GM13976 (cell line): ENCODE results near the gene INSIG1.

Source experiments
- DNase-seq: peaks from one replicate; pipeline ENCODE4 v3.0.0; 2012; ENCODE audit warnings: low spot score
- in situ Hi-C: fragments of 300-500 bp; cut with MboI; formaldehyde crosslinking; loops from one replicate; pipeline ENCODE4 v1.12.0; 2022; ENCODE audit warnings: low sequenced_read_pairs, mixed read lengths, inconsistent platforms; ENCODE audit not compliant: unreplicated experiment
- TF ChIP-seq, protein P1 (sequence below): IDR thresholded peaks from 2 replicates; pipeline ENCODE4 v1.5.1; 2012; ENCODE audit warnings: borderline replicate concordance, mild to moderate bottlenecking; ENCODE audit not compliant: insufficient read depth; ENCODE audit errors: extremely low read depth, missing control alignments, control extremely low read depth

The INSIG1 gene

DNA sequence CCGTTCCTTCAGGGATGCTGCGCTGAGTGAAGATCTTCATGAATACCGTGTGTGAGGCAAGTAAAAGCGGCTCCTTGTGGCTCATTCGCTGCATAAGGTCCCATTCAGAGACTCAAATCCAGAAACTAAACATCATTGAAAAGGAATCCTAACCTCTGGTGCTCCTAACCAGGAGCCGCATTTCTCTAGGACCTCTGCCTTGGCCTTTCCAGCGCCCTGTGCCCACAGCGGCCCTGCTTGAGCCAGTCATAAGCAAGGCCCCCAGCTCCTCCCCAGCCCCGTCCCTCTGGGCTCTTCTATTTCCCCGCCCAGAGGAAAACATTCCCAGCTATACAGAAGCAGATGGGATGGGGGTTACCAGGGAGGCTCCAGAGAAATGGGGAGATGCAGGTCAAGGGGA is 42.6 kb upstream of the INSIG1 start:
- TF ChIP-seq, protein P1, sequence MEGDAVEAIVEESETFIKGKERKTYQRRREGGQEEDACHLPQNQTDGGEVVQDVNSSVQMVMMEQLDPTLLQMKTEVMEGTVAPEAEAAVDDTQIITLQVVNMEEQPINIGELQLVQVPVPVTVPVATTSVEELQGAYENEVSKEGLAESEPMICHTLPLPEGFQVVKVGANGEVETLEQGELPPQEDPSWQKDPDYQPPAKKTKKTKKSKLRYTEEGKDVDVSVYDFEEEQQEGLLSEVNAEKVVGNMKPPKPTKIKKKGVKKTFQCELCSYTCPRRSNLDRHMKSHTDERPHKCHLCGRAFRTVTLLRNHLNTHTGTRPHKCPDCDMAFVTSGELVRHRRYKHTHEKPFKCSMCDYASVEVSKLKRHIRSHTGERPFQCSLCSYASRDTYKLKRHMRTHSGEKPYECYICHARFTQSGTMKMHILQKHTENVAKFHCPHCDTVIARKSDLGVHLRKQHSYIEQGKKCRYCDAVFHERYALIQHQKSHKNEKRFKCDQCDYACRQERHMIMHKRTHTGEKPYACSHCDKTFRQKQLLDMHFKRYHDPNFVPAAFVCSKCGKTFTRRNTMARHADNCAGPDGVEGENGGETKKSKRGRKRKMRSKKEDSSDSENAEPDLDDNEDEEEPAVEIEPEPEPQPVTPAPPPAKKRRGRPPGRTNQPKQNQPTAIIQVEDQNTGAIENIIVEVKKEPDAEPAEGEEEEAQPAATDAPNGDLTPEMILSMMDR, result no peak
- DNase-seq, result no peak
- in situ Hi-C loops, result no loop called here

DNA sequence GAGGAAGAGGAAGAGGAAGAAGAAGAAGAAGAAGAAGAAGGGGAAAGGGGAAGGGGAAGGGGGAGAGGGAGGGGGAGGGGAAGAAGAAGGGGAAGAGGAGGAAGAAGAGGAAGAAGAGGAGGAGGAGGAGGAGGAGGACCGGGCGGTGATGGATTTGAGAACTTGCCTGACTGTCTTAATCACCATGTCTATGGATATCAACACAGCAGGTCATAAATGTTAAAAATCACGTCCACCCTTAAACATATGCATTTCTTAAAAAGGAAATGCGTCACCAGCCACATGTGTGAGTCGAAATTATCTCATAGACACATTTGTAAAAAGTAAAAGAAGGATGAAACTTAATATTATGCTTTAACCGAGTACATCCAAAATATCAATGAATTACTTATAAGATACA is 42.1 kb upstream of the INSIG1 start:
- DNase-seq, result no peak
- in situ Hi-C loops, result no loop called here

DNA sequence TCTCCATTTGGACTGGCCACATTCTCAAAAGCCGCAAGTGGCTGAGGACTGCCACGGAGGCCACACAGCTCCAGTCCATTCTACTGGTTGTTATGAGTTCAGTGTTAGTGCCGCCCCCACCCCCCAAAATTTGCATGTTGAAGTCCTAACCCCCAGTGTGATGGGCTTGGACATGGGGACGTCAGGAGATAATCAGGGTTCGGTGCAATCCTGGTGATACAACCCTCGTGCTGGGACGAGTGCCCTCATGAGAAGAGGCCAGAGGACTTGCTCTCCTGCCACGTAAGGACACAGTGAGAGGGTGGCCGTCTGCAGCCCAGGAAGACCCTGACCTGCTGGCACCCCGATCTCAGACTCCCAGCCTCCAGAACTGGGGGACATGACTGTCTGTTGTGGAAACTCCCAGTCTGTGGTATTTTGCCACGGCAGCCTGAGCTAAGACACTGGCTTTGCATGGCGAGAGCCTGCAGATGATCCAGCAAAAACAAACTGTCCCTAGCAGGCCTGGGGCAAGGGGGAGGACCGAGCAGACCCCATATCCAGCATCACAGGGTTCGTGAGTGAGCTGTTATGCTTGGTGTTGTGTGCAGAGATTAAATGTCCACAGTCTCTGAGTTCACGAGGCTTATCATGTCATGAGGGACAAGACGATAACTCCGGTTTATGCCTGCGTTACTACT is 41.5 kb upstream of the INSIG1 start:
- TF ChIP-seq, protein P1, result no peak
- in situ Hi-C loops, result no loop called here
- DNase-seq, result no peak

More for the DNA sequence above, 42.1 kb upstream of the INSIG1 start:
- TF ChIP-seq, protein P1, result no peak

DNA sequence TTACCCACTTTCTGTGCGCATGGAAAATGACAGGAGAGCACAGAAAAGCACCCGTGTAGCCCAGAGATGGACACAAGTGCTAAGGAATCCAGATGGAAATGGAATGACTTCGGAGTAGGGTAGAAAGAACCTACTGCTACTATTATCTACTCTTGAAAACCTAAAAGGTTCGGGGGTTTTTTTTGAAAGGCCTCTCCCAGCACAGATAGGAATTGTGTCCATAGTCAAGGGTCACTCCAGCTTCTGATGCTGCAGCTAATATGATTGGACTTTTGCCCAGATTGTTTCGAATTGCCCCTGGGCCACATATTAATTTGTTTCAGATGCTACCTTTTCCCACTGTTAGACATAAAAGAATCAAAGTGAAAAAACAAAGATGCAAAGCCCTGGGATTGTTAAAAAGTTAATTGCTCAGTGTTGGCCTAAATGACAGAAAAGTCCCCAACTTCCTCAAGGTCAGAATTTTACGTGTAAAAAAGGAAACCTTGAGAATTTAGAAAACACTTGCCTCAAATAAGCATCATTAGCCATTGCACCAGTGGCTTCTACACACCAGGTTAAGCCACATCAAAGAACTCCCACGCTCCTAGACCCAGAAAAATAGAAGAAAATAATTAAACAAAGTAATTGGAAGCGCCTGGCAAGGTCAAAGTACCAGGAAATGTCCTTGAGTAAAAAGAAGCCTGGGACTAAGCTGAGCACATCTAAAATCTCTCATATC is 40.8 kb upstream of the INSIG1 start:
- in situ Hi-C loops, result no loop called here
- DNase-seq, result no peak

DNA sequence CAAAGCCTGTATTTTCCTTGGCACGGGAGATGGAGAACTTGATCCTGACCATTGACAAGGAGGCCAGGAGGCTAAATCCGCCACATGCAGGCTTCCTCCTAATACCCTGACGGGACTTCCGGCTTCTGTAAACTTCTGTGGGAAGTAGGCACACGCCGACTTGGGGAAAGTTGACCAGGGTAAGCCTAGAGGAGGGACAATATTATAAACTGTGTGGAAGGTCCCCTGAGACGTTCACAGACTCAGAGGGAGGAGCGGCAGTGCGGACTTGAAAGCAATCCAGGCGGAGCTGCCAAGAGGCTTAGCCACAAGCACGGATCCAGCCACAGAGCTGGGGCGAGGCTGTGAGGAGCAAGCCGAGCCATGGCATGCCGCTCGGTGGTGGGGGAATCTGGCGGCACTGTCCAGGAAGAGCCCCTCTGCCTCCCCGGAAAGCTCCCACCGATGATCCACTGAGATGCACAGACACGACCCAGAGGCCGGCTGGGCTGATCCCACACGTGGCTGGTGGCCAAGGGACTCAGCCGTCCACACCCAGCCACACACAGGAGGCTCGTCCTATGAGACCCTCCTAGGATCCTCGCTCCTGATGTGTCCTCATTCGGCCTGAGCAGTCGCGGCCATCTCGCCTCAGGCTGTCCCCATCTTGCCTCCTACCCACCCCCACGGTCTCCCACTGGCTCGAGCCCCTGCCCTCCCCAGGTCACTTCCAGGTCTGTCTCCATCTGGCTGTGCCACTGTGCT is 40.0 kb upstream of the INSIG1 start:
- no peak for DNase-seq
- TF ChIP-seq, protein P1, result no peak
- in situ Hi-C loops, result no loop called here

More for the DNA sequence above, 40.8 kb upstream of the INSIG1 start:
- TF ChIP-seq, protein P1, result no peak

DNA sequence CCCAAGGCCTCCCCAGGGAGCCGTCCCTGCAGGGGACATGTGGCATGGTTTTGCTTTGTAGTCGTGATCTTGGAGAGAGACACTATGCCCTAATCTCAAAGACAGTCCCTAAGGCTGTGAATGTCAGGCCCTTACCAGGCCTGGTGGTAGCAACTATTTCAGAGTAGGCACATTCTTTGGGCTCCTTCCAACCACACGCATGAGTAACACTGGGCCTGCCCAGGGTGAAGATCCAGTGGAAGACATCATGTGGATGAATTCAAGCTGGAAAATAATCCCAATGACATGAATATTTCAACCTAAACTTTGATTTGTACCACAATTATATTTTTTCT is 39.5 kb upstream of the INSIG1 start:
- no peak for DNase-seq
- TF ChIP-seq, protein P1, result no peak
- in situ Hi-C loops, result no loop called here
